Natural killer cell (primary cell): ENCODE results near the gene EZH1. TPM values are rescaled to one million over a fixed set of nuclear protein-coding genes. Genes with fewer than 3 reads are reported as not detected.
A peak's percentile ranks its signal among the peaks of the same experiment; 100 is the strongest.

ENCODE experiments used
- ATAC-seq, 3 donors: fragments of 150-1000 bp in 2 of 3; fragments of 200-7000 bp in 1 of 3; cut with Tn5 transposase; 1 replicate in 1 of 3; 2 replicates in 2 of 3; pipeline ENCODE4 v1.10.0; 2021; ENCODE audit warnings: mild to moderate bottlenecking in 2 of 3, moderate library complexity in 2 of 3
- DNase-seq, 2 donors: peaks; one replicate each; pipeline versions ENCODE4 v3.0.0 to v3.0.0-alpha.2; 2013 to 2021; ENCODE audit warnings: mixed read lengths in 1 of 2
- H3K27ac ChIP-seq: one replicate; pipeline ENCODE4 v1.5.1; 2013; ENCODE audit warnings: mild to moderate bottlenecking, low read length
- H3K27me3 ChIP-seq: one replicate; pipeline ENCODE4 v1.6.1; 2013; ENCODE audit warnings: low read length; ENCODE audit not compliant: control insufficient read depth, insufficient read depth
- H3K36me3 ChIP-seq: one replicate; pipeline ENCODE4 v1.6.1; 2013; ENCODE audit warnings: low read length; ENCODE audit not compliant: control insufficient read depth, insufficient read depth
- H3K4me1 ChIP-seq: one replicate; pipeline ENCODE4 v1.6.1; 2013; ENCODE audit warnings: low read length; ENCODE audit not compliant: control insufficient read depth, insufficient read depth
- H3K4me3 ChIP-seq: one replicate; pipeline ENCODE4 v1.5.1; 2013; ENCODE audit warnings: low read length
- H3K9me3 ChIP-seq: one replicate; pipeline ENCODE4 v1.6.1; 2013; ENCODE audit warnings: low read length; ENCODE audit not compliant: control insufficient read depth, insufficient read depth
- H3K27ac Mint-ChIP-seq, 2 donors: one replicate each; pipeline ENCODE4 v1.8.0; 2022; ENCODE audit warnings: mild to moderate bottlenecking in 2 of 2, mixed read lengths in 2 of 2, moderate library complexity in 1 of 2
- H3K27me3 Mint-ChIP-seq, 2 donors: one replicate each; pipeline ENCODE4 v1.8.0; 2022; ENCODE audit warnings: low read depth in 2 of 2, mixed read lengths in 2 of 2
- H3K36me3 Mint-ChIP-seq: one replicate; pipeline ENCODE4 v1.8.0; 2022; ENCODE audit warnings: mixed read lengths
- H3K4me1 Mint-ChIP-seq, 2 donors: one replicate each; pipeline ENCODE4 v1.8.0; 2022; ENCODE audit warnings: mixed read lengths in 2 of 2
- H3K4me3 Mint-ChIP-seq: one replicate; pipeline ENCODE4 v1.8.0; 2022; ENCODE audit warnings: mild to moderate bottlenecking, moderate library complexity, mixed read lengths
- H3K9me3 Mint-ChIP-seq, 2 donors: one replicate each; pipeline ENCODE4 v1.8.0; 2022; ENCODE audit warnings: mixed read lengths in 2 of 2
- WGBS: methylation state at CpG from one replicate; pipeline ENCODE4 v1.1.7; 2013; ENCODE audit warnings: missing lambda C conversion rate; ENCODE audit not compliant: insufficient coverage; 5-methylcytosine and 5-hydroxymethylcytosine counted together
- intact Hi-C: fragments of 100-400 bp; cut with micrococcal nuclease; formaldehyde crosslinking; loops from one replicate; pipeline ENCODE4 v1.14.2; 2022
- total RNA-seq, 4 donors: library from RNA; stranded (reverse); fragments of 120-200 nt in 1 of 4; gene quantifications; one replicate each; pipeline versions ENCODE4 v1.2.3 to v1.2.4, GENCODE V29; 2013 to 2022
- TF ChIP-seq, protein P1 (sequence below): fragments of 200-600 bp; IDR thresholded peaks from one replicate; pipeline ENCODE4 v1.8.0; 2022; ENCODE audit warnings: antibody characterized with exemption

The EZH1 gene
- total RNA-seq, 3 donors from 2014 or later (not counting 1 experiment from before 2014, with no cell fraction given) = 68.8 to 92.7 (median 74.1) TPM

DNA sequence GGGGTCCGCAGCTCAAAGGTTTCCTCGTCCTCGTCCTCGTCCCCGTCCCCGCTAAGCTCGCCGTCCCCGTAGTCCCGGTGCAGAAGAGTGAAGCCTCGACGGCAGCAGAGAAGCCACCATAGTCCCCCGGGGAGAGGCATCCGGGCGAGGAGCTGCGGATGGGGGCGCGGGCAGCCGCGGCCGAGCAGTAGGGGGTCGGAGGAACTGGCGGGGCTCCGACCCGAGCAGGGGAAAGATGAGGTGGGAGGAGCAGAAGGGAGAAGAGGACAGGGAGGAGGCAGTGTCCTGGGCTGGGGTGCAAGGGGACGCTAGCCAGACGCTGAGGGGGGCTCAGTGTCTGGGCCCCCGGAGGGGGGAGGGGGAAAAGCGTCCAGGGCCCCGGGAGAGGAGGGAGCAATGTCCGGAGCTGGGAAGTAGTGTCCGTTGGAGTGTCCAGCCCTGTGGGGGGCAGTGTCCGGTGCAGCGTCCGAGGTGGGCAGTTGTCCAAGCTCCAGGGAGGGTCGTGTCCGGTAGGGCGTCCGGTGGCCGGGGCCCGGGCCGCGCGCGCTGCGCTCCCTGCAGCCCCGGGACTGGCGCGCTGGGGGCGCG is 68.3 kb downstream of the EZH1 start, which contains the start of gene PLEKHH3:
Gene PLEKHH3, minus strand, starts transcription at position 571 of the 588 bp plus-strand sequence. Its CDS starts 431 bp downstream, at position 140.
- intact Hi-C loops = no loop called here
- no peaks in the 10 kb centered on the region for H3K36me3 ChIP-seq
- no peak within 1 kb of the TSS for H3K27ac ChIP-seq
- DNase-seq = no peak
- Mint-ChIP-seq H3K36me3 (no peaks in the 10 kb centered on the region), H3K27me3 (peaks cover 9 to 32% of the 10 kb centered on the region in 2 donors), H3K27ac (peak within 1 kb of the TSS; percentile 74 to 81), H3K4me1 (peaks cover 24 to 50% of the 10 kb centered on the region in 2 donors), H3K4me3 (peak within 1 kb of the TSS; percentile 94), H3K9me3 (no peaks in the 10 kb centered on the region)
- no peak for ATAC-seq
- peaks cover 72% of the 10 kb centered on the region for H3K4me1 ChIP-seq
- peak within 1 kb of the TSS; percentile 52 for H3K4me3 ChIP-seq
- TF ChIP-seq, protein P1, sequence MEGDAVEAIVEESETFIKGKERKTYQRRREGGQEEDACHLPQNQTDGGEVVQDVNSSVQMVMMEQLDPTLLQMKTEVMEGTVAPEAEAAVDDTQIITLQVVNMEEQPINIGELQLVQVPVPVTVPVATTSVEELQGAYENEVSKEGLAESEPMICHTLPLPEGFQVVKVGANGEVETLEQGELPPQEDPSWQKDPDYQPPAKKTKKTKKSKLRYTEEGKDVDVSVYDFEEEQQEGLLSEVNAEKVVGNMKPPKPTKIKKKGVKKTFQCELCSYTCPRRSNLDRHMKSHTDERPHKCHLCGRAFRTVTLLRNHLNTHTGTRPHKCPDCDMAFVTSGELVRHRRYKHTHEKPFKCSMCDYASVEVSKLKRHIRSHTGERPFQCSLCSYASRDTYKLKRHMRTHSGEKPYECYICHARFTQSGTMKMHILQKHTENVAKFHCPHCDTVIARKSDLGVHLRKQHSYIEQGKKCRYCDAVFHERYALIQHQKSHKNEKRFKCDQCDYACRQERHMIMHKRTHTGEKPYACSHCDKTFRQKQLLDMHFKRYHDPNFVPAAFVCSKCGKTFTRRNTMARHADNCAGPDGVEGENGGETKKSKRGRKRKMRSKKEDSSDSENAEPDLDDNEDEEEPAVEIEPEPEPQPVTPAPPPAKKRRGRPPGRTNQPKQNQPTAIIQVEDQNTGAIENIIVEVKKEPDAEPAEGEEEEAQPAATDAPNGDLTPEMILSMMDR = no peak
- under 1% methylated on average over 50 of the region's 51 CpGs for WGBS
- peaks cover 46% of the 10 kb centered on the region for H3K27me3 ChIP-seq
- no peaks in the 10 kb centered on the region for H3K9me3 ChIP-seq

DNA sequence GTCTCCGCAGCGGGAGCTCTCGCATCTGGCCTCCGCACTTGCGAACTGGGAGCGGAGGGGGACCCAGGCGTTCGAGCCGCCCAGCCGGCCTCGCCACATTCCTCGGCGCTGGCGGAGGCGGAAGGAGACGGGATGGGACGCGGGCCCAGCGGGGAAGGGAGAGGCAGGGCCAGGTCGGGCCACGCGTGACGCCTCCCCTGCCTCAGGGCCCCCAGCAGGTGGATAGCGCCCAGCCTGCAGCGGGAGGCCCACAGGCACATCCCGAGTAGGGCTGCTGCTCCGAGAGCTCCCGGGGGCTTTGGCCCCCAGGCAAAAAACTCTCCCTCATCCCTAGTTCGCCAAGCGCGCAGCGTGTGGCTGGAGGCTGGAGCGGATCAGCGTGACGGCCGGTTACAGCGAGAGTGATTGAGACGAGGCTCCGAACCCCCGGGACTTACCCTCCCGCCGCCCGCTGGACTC is 68.8 kb downstream of the EZH1 start:
- TF ChIP-seq, protein P1 = no peak
- peak overlapping the region; percentile 50 for H3K4me3 ChIP-seq
- Mint-ChIP-seq H3K4me3 (peak overlapping the region; percentile 75), H3K9me3 (no peaks in the 10 kb centered on the region), H3K4me1 (peaks cover 26 to 51% of the 10 kb centered on the region in 2 donors), H3K36me3 (no peaks in the 10 kb centered on the region), H3K27ac (peak overlapping the region in 1 of 2 donors; percentile 81), H3K27me3 (peaks cover 7 to 30% of the 10 kb centered on the region in 2 donors)
- peaks cover 73% of the 10 kb centered on the region for H3K4me1 ChIP-seq
- H3K36me3 ChIP-seq = no peaks in the 10 kb centered on the region
- peaks cover 46% of the 10 kb centered on the region for H3K27me3 ChIP-seq
- ATAC-seq (no peak), DNase-seq (peak in 1 of 2 donors; percentile 45)
- no peak overlapping the region for H3K27ac ChIP-seq
- under 1% methylated on average over 43 of the region's 43 CpGs for WGBS
- intact Hi-C loops = no loop called here
- H3K9me3 ChIP-seq = no peaks in the 10 kb centered on the region

DNA sequence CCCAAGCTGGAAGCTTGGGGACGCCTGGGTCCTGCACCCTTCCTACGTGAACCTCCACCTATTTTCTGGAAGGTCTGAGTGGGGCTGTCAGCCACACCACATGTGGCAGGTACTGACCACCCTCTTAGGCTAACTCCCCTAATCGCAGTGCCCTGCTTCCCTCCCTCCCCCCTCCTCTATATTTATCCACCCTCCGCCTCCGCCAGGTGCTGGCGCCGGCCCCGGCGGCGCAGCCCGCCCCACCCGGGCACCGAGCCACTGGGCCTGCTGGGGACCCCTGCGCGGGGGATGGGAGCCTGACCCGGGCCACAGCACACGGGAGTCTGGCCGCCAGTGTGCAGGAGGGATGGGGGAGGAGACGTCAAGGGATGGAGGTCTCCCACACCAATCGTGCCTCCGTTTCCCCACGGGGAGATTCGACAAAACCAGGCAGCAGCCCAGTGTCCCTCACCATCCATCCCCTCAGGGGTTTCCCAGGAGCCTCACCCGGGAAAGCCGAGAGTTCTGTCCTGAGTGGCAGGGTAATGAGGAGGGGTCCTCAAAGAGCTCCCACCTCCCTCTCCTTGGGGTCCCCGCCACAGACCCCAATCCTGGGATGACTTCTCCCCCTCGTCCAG is 69.4 kb downstream of the EZH1 start:
- 5% methylated on average over 22 of the region's 27 CpGs for WGBS
- Histone ChIP-seq H3K27me3 (peaks cover 47% of the 10 kb centered on the region), H3K9me3 (no peaks in the 10 kb centered on the region), H3K27ac (no peak overlapping the region), H3K36me3 (no peaks in the 10 kb centered on the region), H3K4me1 (peaks cover 76% of the 10 kb centered on the region), H3K4me3 (no peak overlapping the region)
- ATAC-seq (no peak), DNase-seq (peak in 1 of 2 donors; percentile 23)
- Mint-ChIP-seq H3K27me3 (peaks cover 7 to 35% of the 10 kb centered on the region in 2 donors), H3K27ac (no peak overlapping the region), H3K4me1 (peaks cover 26 to 53% of the 10 kb centered on the region in 2 donors), H3K4me3 (no peak overlapping the region), H3K9me3 (no peaks in the 10 kb centered on the region), H3K36me3 (no peaks in the 10 kb centered on the region)
- TF ChIP-seq, protein P1 = no peak
- intact Hi-C loops = no loop called here
